H9 (cell line): ENCODE results near the gene ELAC2. TPM values are rescaled to one million over a fixed set of nuclear protein-coding genes. Genes with fewer than 3 reads are reported as not detected.

Source experiments
- DNase-seq: peaks from one replicate; pipeline ENCODE4 v3.0.0-alpha.2; 2017
- H2AFZ ChIP-seq: one replicate; pipeline ENCODE4 v1.6.1; 2013; ENCODE audit warnings: mild to moderate bottlenecking, low read length, control low read depth, moderate library complexity
- H2AK5ac ChIP-seq: 2 replicates; pipeline ENCODE4 v1.6.1; 2013; ENCODE audit warnings: low read length, control low read depth, mixed read lengths; ENCODE audit not compliant: insufficient read length
- H2BK120ac ChIP-seq: one replicate; pipeline ENCODE4 v1.6.1; 2013; ENCODE audit warnings: low read depth, mild to moderate bottlenecking, low read length, control low read depth, inconsistent platforms; ENCODE audit not compliant: poor library complexity, severe bottlenecking
- H2BK12ac ChIP-seq: 2 replicates; pipeline ENCODE4 v1.6.1; 2013; ENCODE audit warnings: low read length, control low read depth, mixed read lengths, low read depth; ENCODE audit not compliant: insufficient read length
- H2BK15ac ChIP-seq: 2 replicates; pipeline ENCODE4 v1.6.1; 2013; ENCODE audit warnings: low read depth, low read length, control low read depth
- H2BK20ac ChIP-seq: one replicate; pipeline ENCODE4 v1.6.1; 2013; ENCODE audit warnings: low read depth, mild to moderate bottlenecking, low read length, control low read depth, inconsistent platforms; ENCODE audit not compliant: poor library complexity, severe bottlenecking
- H2BK5ac ChIP-seq: 2 replicates; pipeline ENCODE4 v1.6.1; 2013; ENCODE audit warnings: low read length, control low read depth, mixed read lengths; ENCODE audit not compliant: insufficient read length
- H3K14ac ChIP-seq: 2 replicates; pipeline ENCODE4 v1.6.1; 2013; ENCODE audit warnings: low read length, control low read depth; ENCODE audit not compliant: insufficient read depth
- H3K18ac ChIP-seq: 2 replicates; pipeline ENCODE4 v1.6.1; 2013; ENCODE audit warnings: low read depth, mild to moderate bottlenecking, mixed read lengths, low read length, control low read depth; ENCODE audit not compliant: insufficient read length
- H3K23ac ChIP-seq: 2 replicates; pipeline ENCODE4 v1.6.1; 2013; ENCODE audit warnings: low read length, control low read depth, mixed read lengths, low read depth; ENCODE audit not compliant: insufficient read length
- H3K23me2 ChIP-seq: 2 replicates; pipeline ENCODE4 v1.6.1; 2013; ENCODE audit warnings: low read depth, mild to moderate bottlenecking, mixed read lengths, low read length, control low read depth; ENCODE audit not compliant: insufficient read length, poor library complexity, severe bottlenecking
- H3K27ac ChIP-seq: 2 replicates; pipeline ENCODE4 v1.5.1; 2013; ENCODE audit warnings: low read length, control low read depth, mixed read lengths, low read depth; ENCODE audit not compliant: insufficient read length
- H3K27me3 ChIP-seq: 2 replicates; pipeline ENCODE4 v1.6.1; 2013; ENCODE audit warnings: low read length, control low read depth, inconsistent platforms; ENCODE audit not compliant: insufficient read depth
- H3K4ac ChIP-seq: 2 replicates; pipeline ENCODE4 v1.6.1; 2013; ENCODE audit warnings: low read depth, mild to moderate bottlenecking, control low read depth, inconsistent platforms, low read length, moderate library complexity
- H3K4me1 ChIP-seq: 2 replicates; pipeline ENCODE4 v1.6.1; 2013; ENCODE audit warnings: low read length, control low read depth, inconsistent platforms; ENCODE audit not compliant: insufficient read depth
- H3K4me2 ChIP-seq: 2 replicates; pipeline ENCODE4 v1.6.1; 2013; ENCODE audit warnings: low read length, control low read depth, mixed read lengths; ENCODE audit not compliant: insufficient read length, insufficient read depth
- H3K56ac ChIP-seq: 2 replicates; pipeline ENCODE4 v1.6.1; 2013; ENCODE audit warnings: low read depth, mild to moderate bottlenecking, mixed read lengths, low read length, control low read depth; ENCODE audit not compliant: insufficient read length
- H3K79me1 ChIP-seq: 2 replicates; pipeline ENCODE4 v1.6.1; 2013; ENCODE audit warnings: low read depth, mild to moderate bottlenecking, moderate library complexity, low read length, control low read depth, inconsistent platforms; ENCODE audit not compliant: insufficient read depth, poor library complexity, severe bottlenecking
- H3K79me2 ChIP-seq: 2 replicates; pipeline ENCODE4 v1.6.1; 2013; ENCODE audit warnings: low read length, control low read depth, inconsistent platforms; ENCODE audit not compliant: insufficient read depth
- H3K9ac ChIP-seq: 2 replicates; pipeline ENCODE4 v1.6.1; 2013; ENCODE audit warnings: low read length, control low read depth, mixed read lengths; ENCODE audit not compliant: insufficient read length; ENCODE audit errors: extremely low read depth
- H3K9me3 ChIP-seq: one replicate; pipeline ENCODE4 v1.6.1; 2013; ENCODE audit warnings: low read depth, low read length, inconsistent platforms; ENCODE audit not compliant: control insufficient read depth
- H3T11ph ChIP-seq: one replicate; pipeline ENCODE4 v1.6.1; 2013; ENCODE audit warnings: mild to moderate bottlenecking, low read length, control low read depth, inconsistent platforms
- H4K20me1 ChIP-seq: one replicate; pipeline ENCODE4 v1.6.1; 2013; ENCODE audit not compliant: control insufficient read depth, insufficient read length, insufficient read depth
- H4K5ac ChIP-seq: 2 replicates; pipeline ENCODE4 v1.6.1; 2013; ENCODE audit warnings: low read depth, mild to moderate bottlenecking, mixed read lengths, low read length, control low read depth; ENCODE audit not compliant: insufficient read length
- H4K8ac ChIP-seq: replicated peaks from 2 replicates; pipeline ENCODE4 v1.6.1; 2013; ENCODE audit warnings: low read length, control low read depth, mixed read lengths, low read depth; ENCODE audit not compliant: insufficient read length
- H4K91ac ChIP-seq: 2 replicates; pipeline ENCODE4 v1.6.1; 2013; ENCODE audit warnings: low read depth, mild to moderate bottlenecking, moderate library complexity, mixed read lengths, low read length, control low read depth; ENCODE audit not compliant: insufficient read length
- H3K27ac Mint-ChIP-seq, 3 experiments: 2 replicates in 2 of 3; 3 replicates in 1 of 3; pipeline ENCODE4 v1.8.0; 2020 to 2021; ENCODE audit warnings: mixed read lengths in 3 of 3, mild to moderate bottlenecking in 1 of 3, moderate library complexity in 1 of 3
- H3K27me3 Mint-ChIP-seq: 2 replicates; pipeline ENCODE4 v1.8.0; 2021; ENCODE audit warnings: low read depth, mild to moderate bottlenecking, moderate library complexity, mixed read lengths
- H3K36me3 Mint-ChIP-seq, 3 experiments: 2 replicates in 2 of 3; 3 replicates in 1 of 3; pipeline ENCODE4 v1.8.0; 2020 to 2021; ENCODE audit warnings: low read depth in 3 of 3, mixed read lengths in 3 of 3; ENCODE audit not compliant: insufficient read depth in 1 of 3
- H3K4me1 Mint-ChIP-seq, 2 experiments: 2 replicates each; pipeline ENCODE4 v1.8.0; 2020; ENCODE audit warnings: mixed read lengths in 2 of 2
- H3K4me3 Mint-ChIP-seq, 2 experiments: 2 replicates in 1 of 2; 3 replicates in 1 of 2; pipeline ENCODE4 v1.8.0; 2020 to 2021; ENCODE audit warnings: mild to moderate bottlenecking in 2 of 2, mixed read lengths in 2 of 2, moderate library complexity in 1 of 2
- H3K9me3 Mint-ChIP-seq, 2 experiments: 2 replicates in 1 of 2; 3 replicates in 1 of 2; pipeline ENCODE4 v1.8.0; 2020; ENCODE audit warnings: mild to moderate bottlenecking in 2 of 2, mixed read lengths in 2 of 2, moderate library complexity in 1 of 2
- CTCF ChIP-seq: fragments of 200-600 bp; sonication (generic); conservative IDR thresholded peaks from 3 replicates; pipeline ENCODE4 v1.8.0; 2021; ENCODE audit warnings: antibody characterized with exemption, mild to moderate bottlenecking
- WGBS: extraction: QIAGEN DNeasy Blood & Tissue Kit; methylation state at CpG from one replicate; pipeline ENCODE4 v1.1.7; 2013; ENCODE audit warnings: missing lambda C conversion rate, low lambda C conversion rate, mixed read lengths; ENCODE audit not compliant: insufficient read length; ENCODE audit errors: extremely low coverage; 5-methylcytosine and 5-hydroxymethylcytosine counted together
- total RNA-seq: library from RNA; stranded (reverse); gene quantifications from 2 replicates; pipeline ENCODE4 v1.2.1, GENCODE V29; 2021

Gene ELAC2
- total RNA-seq, 1 experiment from 2014 or later, result 90.7 TPM

GRCh38 chr17:12985431-12986293 lies 32.2 kb downstream of the ELAC2 start:
- Histone ChIP-seq H2BK5ac (no peak overlapping the region), H4K20me1 (no peaks in the 10 kb centered on the region), H4K91ac (no peak overlapping the region), H3K9ac (no peak overlapping the region), H3K79me1 (no peaks in the 10 kb centered on the region), H4K5ac (no peak overlapping the region), H2BK20ac (no peak overlapping the region), H2AFZ (no peak overlapping the region), H2AK5ac (no peak overlapping the region), H3K9me3 (no peaks in the 10 kb centered on the region), H2BK120ac (no peak overlapping the region), H2BK15ac (no peak overlapping the region), H3T11ph (no peak overlapping the region), H3K4me2 (no peak overlapping the region), H3K56ac (no peak overlapping the region), H2BK12ac (no peak overlapping the region), H4K8ac (no peak overlapping the region), H3K14ac (no peak overlapping the region), H3K4me1 (no peaks in the 10 kb centered on the region), H3K18ac (no peak overlapping the region), H3K27me3 (no peaks in the 10 kb centered on the region), H3K4ac (no peak overlapping the region), H3K23me2 (no peaks in the 10 kb centered on the region), H3K79me2 (no peaks in the 10 kb centered on the region), H3K23ac (no peak overlapping the region), H3K27ac (no peak overlapping the region)
- H3K9me3 Mint-ChIP-seq, result no peaks in the 10 kb centered on the region
- peaks cover 4 to 20% (median 20%) of the 10 kb centered on the region in 3 experiments for H3K36me3 Mint-ChIP-seq
- H3K27me3 Mint-ChIP-seq, result peaks cover 2% of the 10 kb centered on the region; the same call in 1 of the 2 replicates
- DNase-seq, result no peak
- peaks cover 24 to 32% of the 10 kb centered on the region in 2 experiments for H3K4me1 Mint-ChIP-seq
- no peak for TF ChIP-seq CTCF
- WGBS, result no CpG with 5 or more reads among the region's 14 CpGs
- H3K4me3 Mint-ChIP-seq, result no peak overlapping the region
- no peak overlapping the region for H3K27ac Mint-ChIP-seq
